Measurements from ENCODE around the gene GPX7. TPM values are rescaled to one million over a fixed set of nuclear protein-coding genes. Genes with fewer than 3 reads are reported as not detected.

GPX7 gene
- total RNA-seq, 1 experiment from 2014 or later = 9.9 TPM

DNA sequence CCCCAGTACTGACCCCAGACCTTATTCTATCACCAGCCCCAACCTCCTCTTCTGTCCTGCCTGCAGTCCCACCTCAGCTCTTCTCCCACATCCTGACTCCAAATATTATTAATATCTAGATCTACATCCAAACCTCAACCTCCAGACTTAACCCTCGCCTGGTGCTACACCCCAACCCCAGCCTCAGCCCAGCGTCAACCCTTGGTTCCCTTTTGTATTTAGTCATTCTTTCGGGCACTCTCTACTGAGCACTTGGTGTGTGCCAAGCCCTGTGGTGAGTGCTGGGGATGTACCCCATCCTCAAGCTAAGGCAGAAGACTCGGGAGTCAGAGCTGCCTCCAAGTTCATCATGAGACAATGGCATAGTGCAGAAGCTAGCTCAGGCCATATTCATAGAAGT lies 31.9 kb downstream of the GPX7 start (continued):
- TF ChIP-seq, protein P1, sequence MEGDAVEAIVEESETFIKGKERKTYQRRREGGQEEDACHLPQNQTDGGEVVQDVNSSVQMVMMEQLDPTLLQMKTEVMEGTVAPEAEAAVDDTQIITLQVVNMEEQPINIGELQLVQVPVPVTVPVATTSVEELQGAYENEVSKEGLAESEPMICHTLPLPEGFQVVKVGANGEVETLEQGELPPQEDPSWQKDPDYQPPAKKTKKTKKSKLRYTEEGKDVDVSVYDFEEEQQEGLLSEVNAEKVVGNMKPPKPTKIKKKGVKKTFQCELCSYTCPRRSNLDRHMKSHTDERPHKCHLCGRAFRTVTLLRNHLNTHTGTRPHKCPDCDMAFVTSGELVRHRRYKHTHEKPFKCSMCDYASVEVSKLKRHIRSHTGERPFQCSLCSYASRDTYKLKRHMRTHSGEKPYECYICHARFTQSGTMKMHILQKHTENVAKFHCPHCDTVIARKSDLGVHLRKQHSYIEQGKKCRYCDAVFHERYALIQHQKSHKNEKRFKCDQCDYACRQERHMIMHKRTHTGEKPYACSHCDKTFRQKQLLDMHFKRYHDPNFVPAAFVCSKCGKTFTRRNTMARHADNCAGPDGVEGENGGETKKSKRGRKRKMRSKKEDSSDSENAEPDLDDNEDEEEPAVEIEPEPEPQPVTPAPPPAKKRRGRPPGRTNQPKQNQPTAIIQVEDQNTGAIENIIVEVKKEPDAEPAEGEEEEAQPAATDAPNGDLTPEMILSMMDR (IDR thresholded peaks at IDR 0.05) = no peak
- TF ChIP-seq, protein P2, sequence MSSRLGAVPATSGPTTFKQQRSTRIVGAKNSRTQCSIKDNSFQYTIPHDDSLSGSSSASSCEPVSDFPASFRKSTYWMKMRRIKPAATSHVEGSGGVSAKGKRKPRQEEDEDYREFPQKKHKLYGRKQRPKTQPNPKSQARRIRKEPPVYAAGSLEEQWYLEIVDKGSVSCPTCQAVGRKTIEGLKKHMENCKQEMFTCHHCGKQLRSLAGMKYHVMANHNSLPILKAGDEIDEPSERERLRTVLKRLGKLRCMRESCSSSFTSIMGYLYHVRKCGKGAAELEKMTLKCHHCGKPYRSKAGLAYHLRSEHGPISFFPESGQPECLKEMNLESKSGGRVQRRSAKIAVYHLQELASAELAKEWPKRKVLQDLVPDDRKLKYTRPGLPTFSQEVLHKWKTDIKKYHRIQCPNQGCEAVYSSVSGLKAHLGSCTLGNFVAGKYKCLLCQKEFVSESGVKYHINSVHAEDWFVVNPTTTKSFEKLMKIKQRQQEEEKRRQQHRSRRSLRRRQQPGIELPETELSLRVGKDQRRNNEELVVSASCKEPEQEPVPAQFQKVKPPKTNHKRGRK (CRISPR knock-in tag; IDR thresholded peaks at IDR 0.05; ENCODE audit: borderline replicate concordance) = no peak
- TF ChIP-seq, protein P3, sequence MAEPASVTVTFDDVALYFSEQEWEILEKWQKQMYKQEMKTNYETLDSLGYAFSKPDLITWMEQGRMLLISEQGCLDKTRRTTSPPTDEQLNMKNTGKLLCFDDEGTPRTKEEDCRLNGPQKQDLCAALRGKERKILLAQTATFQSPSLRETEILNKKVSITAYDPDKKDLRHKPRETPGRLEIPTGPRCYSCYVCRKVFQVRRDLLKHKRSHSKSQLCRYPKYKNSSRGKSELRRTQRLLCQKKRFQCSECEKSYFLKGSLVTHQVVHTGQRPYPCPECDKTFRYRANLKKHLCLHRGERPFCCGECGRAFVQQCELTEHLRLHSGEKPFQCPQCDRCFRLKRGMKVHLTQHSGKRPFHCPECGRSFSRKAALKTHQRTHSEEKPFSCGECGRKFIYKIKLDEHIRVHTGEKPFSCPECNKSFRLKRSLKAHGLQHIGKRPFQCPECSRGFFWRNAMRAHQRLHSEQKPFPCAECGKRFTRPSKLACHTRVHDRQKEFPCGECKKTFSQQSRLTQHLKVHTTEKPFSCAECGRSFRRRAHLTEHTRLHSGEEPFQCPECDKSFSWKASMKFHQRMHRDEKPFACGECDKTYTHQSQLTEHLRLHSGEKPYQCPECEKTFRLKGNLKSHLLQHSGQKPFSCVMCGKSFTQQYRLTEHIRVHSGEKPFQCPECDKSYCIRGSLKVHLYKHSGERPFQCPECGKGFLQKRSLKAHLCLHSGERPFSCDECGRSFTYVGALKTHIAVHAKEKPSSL (CRISPR knock-in tag; conservative IDR thresholded peaks at IDR 0.05) = no peak
- no peak for TF ChIP-seq ZNF423 (CRISPR knock-in tag; IDR thresholded peaks at IDR 0.05)
- TF ChIP-seq, protein P4, sequence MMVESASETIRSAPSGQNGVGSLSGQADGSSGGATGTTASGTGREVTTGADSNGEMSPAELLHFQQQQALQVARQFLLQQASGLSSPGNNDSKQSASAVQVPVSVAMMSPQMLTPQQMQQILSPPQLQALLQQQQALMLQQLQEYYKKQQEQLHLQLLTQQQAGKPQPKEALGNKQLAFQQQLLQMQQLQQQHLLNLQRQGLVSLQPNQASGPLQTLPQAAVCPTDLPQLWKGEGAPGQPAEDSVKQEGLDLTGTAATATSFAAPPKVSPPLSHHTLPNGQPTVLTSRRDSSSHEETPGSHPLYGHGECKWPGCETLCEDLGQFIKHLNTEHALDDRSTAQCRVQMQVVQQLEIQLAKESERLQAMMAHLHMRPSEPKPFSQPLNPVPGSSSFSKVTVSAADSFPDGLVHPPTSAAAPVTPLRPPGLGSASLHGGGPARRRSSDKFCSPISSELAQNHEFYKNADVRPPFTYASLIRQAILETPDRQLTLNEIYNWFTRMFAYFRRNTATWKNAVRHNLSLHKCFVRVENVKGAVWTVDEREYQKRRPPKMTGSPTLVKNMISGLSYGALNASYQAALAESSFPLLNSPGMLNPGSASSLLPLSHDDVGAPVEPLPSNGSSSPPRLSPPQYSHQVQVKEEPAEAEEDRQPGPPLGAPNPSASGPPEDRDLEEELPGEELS (CRISPR knock-in tag; IDR thresholded peaks at IDR 0.05) = no peak
- TF ChIP-seq FOXP1 (CRISPR knock-in tag; IDR thresholded peaks at IDR 0.05; ENCODE audit: borderline replicate concordance) = no peak

DNA sequence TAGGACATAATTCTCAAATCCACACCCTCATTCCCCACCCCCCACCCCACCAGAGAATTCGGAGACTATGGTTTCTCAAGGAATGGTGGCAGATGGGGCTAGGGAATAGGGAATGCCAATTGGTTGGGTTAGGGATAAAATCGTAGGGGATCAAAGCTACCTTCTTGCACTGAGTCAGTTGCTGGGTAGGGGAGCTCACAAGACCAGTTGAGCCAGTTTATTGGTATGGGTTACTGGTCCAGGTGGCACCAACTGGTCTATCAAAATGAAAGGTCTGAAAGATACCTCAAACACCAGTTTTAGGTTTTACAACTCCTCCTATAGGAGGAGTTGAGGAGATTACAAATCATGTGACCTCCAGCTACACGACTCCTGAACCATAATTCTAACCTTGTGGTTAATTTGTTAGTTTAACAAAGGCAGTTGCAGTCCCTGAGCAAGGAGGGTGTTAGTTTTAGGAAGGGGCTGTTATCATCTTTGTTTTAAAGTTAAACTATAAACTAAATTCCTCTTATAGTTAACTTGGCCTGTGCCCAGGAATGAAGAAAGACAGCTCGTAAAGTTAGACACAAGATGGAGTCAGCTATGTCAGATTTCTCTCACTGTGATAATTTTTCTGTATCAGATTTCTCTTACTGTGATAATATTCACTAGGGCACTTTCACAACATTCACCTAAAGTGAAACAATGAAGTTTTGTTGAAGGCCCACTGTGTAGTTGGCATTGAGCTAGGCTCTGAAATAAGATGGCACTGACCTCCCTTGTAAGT lies 33.3 kb downstream of the GPX7 start:
- no peak for DNase-seq (ENCODE audit: low spot score)
- no peak for ATAC-seq
- H3K27ac Mint-ChIP-seq = no peak overlapping the region
- peaks cover 25% of the 10 kb centered on the region for H3K4me1 Mint-ChIP-seq
- POLR2A ChIA-PET = no interaction called here
- peaks cover 6% of the 10 kb centered on the region for H3K36me3 Mint-ChIP-seq
- H3K27me3 Mint-ChIP-seq (ENCODE audit: low read depth) = peaks cover 57% of the 10 kb centered on the region
- CTCF ChIA-PET = interaction anchor here (0.8 kb wide), 1 partner anchor 51 kb away, joined by 4 read pairs; no protein-coding TSS in a partner anchor
- TF ChIP-seq ZNF396 (CRISPR knock-in tag; IDR thresholded peaks at IDR 0.05; ENCODE audit: borderline replicate concordance) = no peak
- TF ChIP-seq, protein P5, sequence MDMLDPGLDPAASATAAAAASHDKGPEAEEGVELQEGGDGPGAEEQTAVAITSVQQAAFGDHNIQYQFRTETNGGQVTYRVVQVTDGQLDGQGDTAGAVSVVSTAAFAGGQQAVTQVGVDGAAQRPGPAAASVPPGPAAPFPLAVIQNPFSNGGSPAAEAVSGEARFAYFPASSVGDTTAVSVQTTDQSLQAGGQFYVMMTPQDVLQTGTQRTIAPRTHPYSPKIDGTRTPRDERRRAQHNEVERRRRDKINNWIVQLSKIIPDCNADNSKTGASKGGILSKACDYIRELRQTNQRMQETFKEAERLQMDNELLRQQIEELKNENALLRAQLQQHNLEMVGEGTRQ (CRISPR knock-in tag; IDR thresholded peaks at IDR 0.05) = 0 out of 2 replicates have a peak, but pooled peaks have one; percentile 19
- no peak overlapping the region for H3K4me3 Mint-ChIP-seq
- H3K9me3 Mint-ChIP-seq = no peaks in the 10 kb centered on the region

DNA sequence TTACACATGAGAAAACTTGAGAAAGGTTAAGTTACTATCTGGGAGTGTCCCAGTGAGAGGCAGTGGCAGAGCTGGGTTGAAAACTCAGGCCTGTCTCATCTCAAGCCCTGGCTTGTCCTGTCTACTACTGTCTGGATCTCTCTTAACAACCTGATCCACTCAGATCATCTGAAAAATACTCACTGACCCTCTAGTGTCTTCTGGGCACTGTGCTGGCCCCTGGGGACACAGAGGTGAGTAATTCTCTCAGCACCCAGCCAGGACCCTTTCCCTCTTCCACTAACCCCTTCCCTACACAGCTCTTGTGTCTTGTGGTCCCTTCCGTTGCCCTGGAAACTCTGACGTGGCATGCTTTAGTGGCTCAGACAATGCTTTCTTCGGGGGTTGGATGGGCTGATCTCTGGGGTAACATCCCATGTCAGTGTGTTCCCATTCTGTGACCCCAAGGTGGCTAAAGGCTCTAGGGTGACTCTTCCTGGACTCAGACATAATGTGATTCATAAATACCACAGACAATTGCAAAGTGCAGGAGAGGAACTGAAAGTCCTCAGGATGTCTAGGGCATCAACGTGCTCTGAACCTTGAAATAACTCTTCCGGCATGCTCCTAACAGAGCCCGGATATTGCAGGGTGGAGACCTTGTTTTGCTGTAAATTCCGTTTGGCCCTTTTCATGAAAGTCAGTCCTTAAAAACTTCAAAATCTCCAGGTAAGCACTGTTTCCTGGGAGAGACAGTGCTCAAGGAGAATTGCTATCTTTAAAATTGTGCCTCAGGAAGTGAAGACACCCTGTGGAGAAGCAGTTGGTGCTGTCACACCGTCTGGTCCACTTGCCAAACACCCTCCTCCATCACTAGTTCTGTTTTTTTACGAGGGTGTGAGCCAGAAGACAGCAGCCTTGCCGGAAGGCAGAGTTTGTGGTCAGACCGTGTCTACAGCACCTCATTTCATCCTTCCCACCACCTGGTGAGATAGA lies 34.8 kb downstream of the GPX7 start:
- Mint-ChIP-seq H3K27me3 (ENCODE audit: low read depth) (peaks cover 42% of the 10 kb centered on the region), H3K27ac (no peak overlapping the region), H3K4me3 (no peak overlapping the region), H3K36me3 (peaks cover 6% of the 10 kb centered on the region), H3K9me3 (no peaks in the 10 kb centered on the region), H3K4me1 (peaks cover 22% of the 10 kb centered on the region)
- DNase-seq (ENCODE audit: low spot score) (no peak), ATAC-seq (no peak)
- ChIA-PET CTCF (no interaction called here), POLR2A (no interaction called here)
- no peak for TF ChIP-seq ZNF416 (CRISPR knock-in tag; IDR thresholded peaks at IDR 0.05)
- no peak for TF ChIP-seq CREM (CRISPR knock-in tag; IDR thresholded peaks at IDR 0.05)
- TF ChIP-seq, protein P6, sequence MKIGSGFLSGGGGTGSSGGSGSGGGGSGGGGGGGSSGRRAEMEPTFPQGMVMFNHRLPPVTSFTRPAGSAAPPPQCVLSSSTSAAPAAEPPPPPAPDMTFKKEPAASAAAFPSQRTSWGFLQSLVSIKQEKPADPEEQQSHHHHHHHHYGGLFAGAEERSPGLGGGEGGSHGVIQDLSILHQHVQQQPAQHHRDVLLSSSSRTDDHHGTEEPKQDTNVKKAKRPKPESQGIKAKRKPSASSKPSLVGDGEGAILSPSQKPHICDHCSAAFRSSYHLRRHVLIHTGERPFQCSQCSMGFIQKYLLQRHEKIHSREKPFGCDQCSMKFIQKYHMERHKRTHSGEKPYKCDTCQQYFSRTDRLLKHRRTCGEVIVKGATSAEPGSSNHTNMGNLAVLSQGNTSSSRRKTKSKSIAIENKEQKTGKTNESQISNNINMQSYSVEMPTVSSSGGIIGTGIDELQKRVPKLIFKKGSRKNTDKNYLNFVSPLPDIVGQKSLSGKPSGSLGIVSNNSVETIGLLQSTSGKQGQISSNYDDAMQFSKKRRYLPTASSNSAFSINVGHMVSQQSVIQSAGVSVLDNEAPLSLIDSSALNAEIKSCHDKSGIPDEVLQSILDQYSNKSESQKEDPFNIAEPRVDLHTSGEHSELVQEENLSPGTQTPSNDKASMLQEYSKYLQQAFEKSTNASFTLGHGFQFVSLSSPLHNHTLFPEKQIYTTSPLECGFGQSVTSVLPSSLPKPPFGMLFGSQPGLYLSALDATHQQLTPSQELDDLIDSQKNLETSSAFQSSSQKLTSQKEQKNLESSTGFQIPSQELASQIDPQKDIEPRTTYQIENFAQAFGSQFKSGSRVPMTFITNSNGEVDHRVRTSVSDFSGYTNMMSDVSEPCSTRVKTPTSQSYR (CRISPR knock-in tag; IDR thresholded peaks at IDR 0.05) = no peak
- no peak for TF ChIP-seq NR2C2 (CRISPR knock-in tag; IDR thresholded peaks at IDR 0.05)
- TF ChIP-seq MYBL2 (CRISPR knock-in tag; IDR thresholded peaks at IDR 0.05) = no peak
- TF ChIP-seq GABPB1 (CRISPR knock-in tag; IDR thresholded peaks at IDR 0.05) = no peak
- no peak for TF ChIP-seq ZNF219 (CRISPR knock-in tag; IDR thresholded peaks at IDR 0.05; ENCODE audit: borderline replicate concordance)
